Calu3 (cell line): ENCODE measurements around the gene CACNA1E. TPM values are rescaled to one million over a fixed set of nuclear protein-coding genes. Genes with fewer than 3 reads are reported as not detected.

Experiments used
- BruUV-seq: library from RNA; stranded (reverse); fragments of 400-500 nt; replicated peaks from 2 replicates; lab custom pipeline; 2021; lab: Mats Ljungman, UMichigan
- CTCF ChIA-PET: fragments of 300-600 bp; sonication (Branson Sonifier 250); formaldehyde crosslinking; loops from one replicate; lab custom pipeline; 2022; ENCODE audit warnings: antibody characterized with exemption; lab: Charles Lee
- DNase-seq: peaks from one replicate; pipeline ENCODE4 v3.0.0; 2022
- H3K27ac Mint-ChIP-seq: one replicate; pipeline ENCODE4 v1.8.0; 2022; ENCODE audit warnings: mixed read lengths; ENCODE audit not compliant: unreplicated experiment
- H3K27me3 Mint-ChIP-seq: one replicate; pipeline ENCODE4 v1.8.0; 2022; ENCODE audit warnings: mixed read lengths; ENCODE audit not compliant: unreplicated experiment
- H3K36me3 Mint-ChIP-seq: one replicate; pipeline ENCODE4 v1.8.0; 2022; ENCODE audit warnings: mild to moderate bottlenecking, moderate library complexity, mixed read lengths; ENCODE audit not compliant: insufficient read depth, unreplicated experiment
- H3K4me1 Mint-ChIP-seq: one replicate; pipeline ENCODE4 v1.8.0; 2022; ENCODE audit warnings: mild to moderate bottlenecking, low read depth, mixed read lengths; ENCODE audit not compliant: unreplicated experiment
- H3K4me3 Mint-ChIP-seq: one replicate; pipeline ENCODE4 v1.8.0; 2022; ENCODE audit warnings: mild to moderate bottlenecking, low read depth, moderate library complexity, mixed read lengths; ENCODE audit not compliant: unreplicated experiment
- H3K9me3 Mint-ChIP-seq: one replicate; pipeline ENCODE4 v1.8.0; 2022; ENCODE audit warnings: low read depth, mixed read lengths; ENCODE audit not compliant: unreplicated experiment
- CTCF ChIP-seq: fragments of 200-600 bp; IDR thresholded peaks from one replicate; pipeline ENCODE4 v1.8.0; 2022; ENCODE audit warnings: antibody characterized with exemption; ENCODE audit not compliant: unreplicated experiment
- intact Hi-C: fragments of 100-400 bp; cut with micrococcal nuclease; formaldehyde crosslinking; loops from one replicate; pipeline ENCODE4 v1.10.0; 2022; ENCODE audit not compliant: unreplicated experiment
- total RNA-seq: library from RNA; stranded (reverse); gene quantifications from 2 replicates; pipeline ENCODE4 v1.2.3, GENCODE V29; 2022

The CACNA1E gene
- total RNA-seq, 1 experiment from 2014 or later = not detected

- H3K4me1 Mint-ChIP-seq = no peaks in the 10 kb centered on the region
- TF ChIP-seq CTCF = no peak
- H3K36me3 Mint-ChIP-seq = no peaks in the 10 kb centered on the region
- DNase-seq = no peak
- H3K9me3 Mint-ChIP-seq = no peaks in the 10 kb centered on the region
- intact Hi-C loops = no loop called here
- H3K27me3 Mint-ChIP-seq = peaks cover 40% of the 10 kb centered on the region
- CTCF ChIA-PET = no interaction called here
- no peak overlapping the region for H3K27ac Mint-ChIP-seq
- BruUV-seq = no TSS peak
- no peak overlapping the region for H3K4me3 Mint-ChIP-seq
Measured at GRCh38 chr1:181551249-181551648, 67.9 kb downstream of the CACNA1E start.

GRCh38 chr1:181551754-181552153 is 68.4 kb downstream of the CACNA1E start:
- no peaks in the 10 kb centered on the region for H3K9me3 Mint-ChIP-seq
- H3K4me3 Mint-ChIP-seq = no peak overlapping the region
- no peaks in the 10 kb centered on the region for H3K4me1 Mint-ChIP-seq
- no peak for DNase-seq
- H3K27ac Mint-ChIP-seq = no peak overlapping the region
- CTCF ChIA-PET = no interaction called here
- peaks cover 35% of the 10 kb centered on the region for H3K27me3 Mint-ChIP-seq
- intact Hi-C loops = no loop called here
- no peaks in the 10 kb centered on the region for H3K36me3 Mint-ChIP-seq
- no TSS peak for BruUV-seq
- no peak for TF ChIP-seq CTCF

GRCh38 chr1:181554465-181554864 is 71.1 kb downstream of the CACNA1E start:
- Mint-ChIP-seq H3K9me3 (no peaks in the 10 kb centered on the region), H3K4me1 (no peaks in the 10 kb centered on the region), H3K4me3 (no peak overlapping the region), H3K27ac (no peak overlapping the region), H3K36me3 (no peaks in the 10 kb centered on the region), H3K27me3 (peaks cover 14% of the 10 kb centered on the region)
- no TSS peak for BruUV-seq
- intact Hi-C loops = no loop called here
- no peak for DNase-seq
- no peak for TF ChIP-seq CTCF
- CTCF ChIA-PET = no interaction called here

DNA sequence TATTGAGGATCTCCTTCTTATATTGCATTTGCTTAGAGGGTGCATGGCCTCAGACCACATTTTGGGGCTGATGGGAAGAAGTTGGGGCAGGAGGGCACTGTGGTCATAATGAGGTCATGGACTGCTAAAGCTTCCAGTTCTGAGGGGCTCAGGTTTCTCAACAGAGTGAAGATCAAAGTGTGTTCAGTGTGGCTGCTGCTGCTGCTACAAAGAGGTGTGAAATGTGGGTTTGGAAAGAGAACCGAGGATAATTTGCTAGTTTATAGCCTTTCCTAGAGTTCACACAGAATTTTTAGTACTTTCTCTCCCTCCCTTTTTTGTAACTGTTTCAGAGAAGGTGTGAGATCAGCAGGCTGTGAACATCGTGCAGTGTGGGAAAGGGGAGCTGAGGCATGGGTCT is 73.3 kb downstream of the CACNA1E start:
- Mint-ChIP-seq H3K27ac (no peak overlapping the region), H3K9me3 (no peaks in the 10 kb centered on the region), H3K4me1 (no peaks in the 10 kb centered on the region), H3K4me3 (no peak overlapping the region), H3K36me3 (no peaks in the 10 kb centered on the region), H3K27me3 (no peaks in the 10 kb centered on the region)
- TF ChIP-seq CTCF = no peak
- CTCF ChIA-PET = interaction anchor here (0.6 kb wide), 1 partner anchor 1481 kb away, joined by 5 read pairs; no protein-coding TSS in a partner anchor
- intact Hi-C loops = no loop called here
- no TSS peak for BruUV-seq
- DNase-seq = no peak
